ENCODE measurements around the gene GNG2.

- TF ChIP-seq CTCF (IDR thresholded peaks at IDR 0.05; ENCODE audit: low read depth, low read length, poor library complexity, severe bottlenecking) (no peak), EZH2phosphoT487 (IDR thresholded peaks at IDR 0.05; ENCODE audit: borderline replicate concordance, low read length) (no peak)
Observed at GRCh38 chr14:51872396-51872795, 12.0 kb downstream of the GNG2 start.
